ENCODE results near the gene SKIC8.

Gene SKIC8

DNA sequence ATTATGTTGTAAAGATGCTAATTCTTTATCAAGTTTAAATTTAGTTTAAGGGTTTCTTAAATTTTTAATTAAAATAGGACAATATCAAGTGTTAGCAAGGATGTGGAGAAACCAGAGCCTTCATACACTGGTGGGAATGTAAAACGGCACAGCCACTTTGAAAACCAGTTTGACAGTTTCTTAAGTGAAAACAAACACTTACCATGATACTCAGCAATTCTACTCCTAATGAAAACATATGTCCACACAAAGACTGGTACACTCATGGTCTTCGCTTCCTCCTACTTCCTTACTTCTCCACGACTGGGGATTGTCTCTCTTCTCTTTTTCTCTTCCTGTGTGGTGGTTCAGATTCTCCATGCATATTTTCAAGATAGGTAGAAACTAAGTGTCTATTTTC is 9.2 kb downstream of the SKIC8 start:
- DNase-seq: no peak

- DNase-seq: no peak
These were observed 14.7 kb downstream of the SKIC8 start for GRCh38 chr15:78284758-78285157.

GRCh38 chr15:78282324-78282723 is 17.1 kb downstream of the SKIC8 start:
- no peak for DNase-seq

DNA sequence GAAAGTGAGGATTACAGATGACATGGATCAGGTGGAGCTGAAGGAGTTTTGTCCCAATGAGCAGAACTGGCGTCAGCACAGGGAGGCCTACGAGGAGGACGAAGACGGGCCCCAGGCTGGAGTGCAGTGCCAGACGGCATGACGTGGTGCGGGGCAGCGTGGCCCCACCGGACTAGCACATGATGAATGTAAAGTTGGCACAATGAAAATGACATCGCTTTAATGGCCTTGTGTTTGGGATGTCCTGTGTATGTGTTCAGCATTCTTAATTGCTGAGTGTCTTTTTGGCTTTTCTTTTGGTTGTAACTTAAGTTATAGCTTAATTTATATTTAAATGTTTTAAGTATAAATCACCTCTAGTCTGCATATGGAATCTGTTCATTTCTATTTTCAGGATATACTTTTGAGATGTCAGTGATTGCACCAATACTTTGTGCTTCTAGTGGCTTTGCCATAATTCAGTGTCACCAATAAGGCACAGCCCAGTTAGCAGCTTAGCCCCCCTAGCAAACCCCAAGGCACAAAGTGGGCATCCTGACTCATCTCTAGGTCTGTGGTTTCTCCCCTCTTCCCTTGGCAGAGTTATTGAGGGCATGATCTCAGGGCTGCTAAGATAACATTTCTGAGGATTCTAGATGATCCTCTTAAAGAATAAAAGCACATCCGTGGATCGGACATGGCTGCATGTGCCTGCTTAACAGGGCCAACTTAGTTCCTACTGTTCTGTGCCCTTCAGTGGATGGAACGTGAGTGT is 18.9 kb downstream of the SKIC8 start:
- no peak for DNase-seq

- no peak for DNase-seq
These were observed 23.1 kb downstream of the SKIC8 start for GRCh38 chr15:78276064-78276943.

GRCh38 chr15:78274994-78275393 is 24.4 kb downstream of the SKIC8 start:
- DNase-seq: no peak

- no peak for DNase-seq
These were observed 26.6 kb downstream of the SKIC8 start for GRCh38 chr15:78272776-78273175.

DNA sequence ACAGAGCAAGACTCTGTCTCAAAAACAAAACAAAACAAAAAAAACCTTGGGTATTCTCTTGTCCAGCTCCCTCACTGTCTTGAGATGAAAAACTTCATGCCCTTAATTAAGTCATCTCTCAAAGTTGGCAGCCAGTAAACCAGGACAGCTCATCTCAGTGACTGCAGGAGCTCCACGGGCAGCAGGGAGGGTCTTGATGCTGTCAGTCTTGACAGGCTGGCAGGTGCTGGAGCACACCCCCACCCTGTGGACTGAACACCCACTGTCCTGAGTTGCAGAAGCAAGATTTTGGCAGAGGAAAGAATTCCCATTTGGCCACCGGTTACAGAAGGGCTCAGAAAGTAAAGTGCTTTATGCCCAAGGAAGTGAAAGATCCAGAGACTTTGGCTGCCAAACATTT is 27.1 kb downstream of the SKIC8 start:
- no peak for DNase-seq

- DNase-seq: no peak
These were observed 32.6 kb downstream of the SKIC8 start for GRCh38 chr15:78266806-78267205.

DNA sequence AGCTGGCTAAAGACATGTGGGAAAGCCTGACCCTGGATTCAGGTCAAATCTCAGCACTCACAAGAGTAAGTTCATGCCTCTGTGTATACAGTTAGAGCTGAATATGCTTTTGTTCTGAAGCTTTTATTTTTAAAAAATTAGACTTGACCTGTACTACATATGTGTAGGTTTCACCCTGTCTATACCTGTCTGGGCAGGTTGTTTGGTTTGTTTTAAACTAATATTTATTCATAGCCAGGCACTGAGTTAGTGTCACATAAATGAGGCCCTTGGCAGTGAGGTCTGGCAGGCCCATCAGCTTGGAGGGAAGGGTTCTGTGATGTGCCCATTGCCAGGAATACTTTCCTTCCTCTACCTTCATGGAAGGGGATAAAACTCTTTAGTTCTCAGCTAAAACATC is 33.2 kb downstream of the SKIC8 start:
- no peak for DNase-seq

DNA sequence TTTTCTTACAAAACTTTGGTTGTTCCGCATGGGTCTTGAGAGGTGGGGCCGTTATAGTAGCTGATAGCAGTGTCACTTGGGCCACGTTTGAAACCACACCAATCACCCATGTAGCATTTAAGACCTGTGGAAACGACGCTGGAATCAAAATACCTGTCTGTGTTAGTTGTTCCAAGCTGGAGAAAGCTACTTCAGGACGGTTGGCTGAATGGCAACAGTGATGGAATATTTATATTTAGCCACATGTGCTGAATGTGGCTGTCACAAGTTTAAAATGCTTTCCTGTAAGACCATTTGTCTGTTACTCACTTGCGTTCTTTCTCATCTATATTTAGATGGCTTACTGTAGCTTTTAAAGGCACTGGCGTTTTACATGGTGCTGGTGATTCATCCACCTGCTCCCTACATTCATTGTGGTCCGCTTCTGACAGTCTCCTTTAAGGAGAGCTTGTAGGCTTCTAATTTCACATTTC is 33.6 kb downstream of the SKIC8 start:
- no peak for DNase-seq

- no peak for DNase-seq
These were observed 34.3 kb downstream of the SKIC8 start for GRCh38 chr15:78265137-78265460.

DNA sequence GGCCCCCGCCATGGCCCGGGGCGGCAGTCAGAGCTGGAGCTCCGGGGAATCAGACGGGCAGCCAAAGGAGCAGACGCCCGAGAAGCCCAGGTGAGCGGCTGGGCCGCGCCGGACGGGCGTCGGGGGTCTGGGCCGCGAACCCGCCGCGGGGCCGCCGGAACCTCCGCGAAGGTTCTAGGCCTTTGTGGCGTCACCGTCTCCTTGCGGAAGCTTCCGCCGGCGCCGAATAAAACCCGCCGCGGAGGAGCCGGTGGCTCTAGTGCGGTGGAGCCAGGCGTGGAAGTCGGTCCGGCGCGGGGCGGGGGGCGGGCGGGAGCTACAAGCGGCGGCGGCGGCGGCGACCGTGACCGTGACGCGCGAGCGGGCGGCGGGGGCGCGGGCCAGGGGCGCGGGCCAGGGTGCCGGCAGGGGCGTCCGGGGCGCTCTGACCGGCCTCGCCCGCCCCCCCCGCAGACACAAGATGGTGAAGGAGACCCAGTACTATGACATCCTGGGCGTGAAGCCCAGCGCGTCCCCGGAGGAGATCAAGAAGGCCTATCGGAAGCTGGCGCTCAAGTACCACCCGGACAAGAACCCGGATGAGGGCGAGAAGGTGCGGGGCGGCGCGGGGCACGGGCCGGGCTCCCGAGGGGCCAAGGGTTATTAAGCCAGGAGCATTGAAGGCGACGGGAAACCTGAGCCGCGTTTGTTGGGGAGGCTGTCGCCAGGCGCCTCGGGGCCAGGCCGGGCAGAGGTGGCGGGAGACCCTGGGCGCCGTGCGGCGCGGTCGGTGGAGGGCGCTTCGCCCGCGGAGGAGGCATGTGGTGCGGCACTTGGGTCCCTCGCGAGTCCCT is 34.9 kb downstream of the SKIC8 start, which contains the start of gene DNAJA4:
Gene DNAJA4 (plus strand): TSS at position 259 of the 833 bp plus-strand sequence. CDS start 202 bp downstream, at position 461.
- DNase-seq: no peak

- no peak for DNase-seq
These were observed 35.5 kb downstream of the SKIC8 start for GRCh38 chr15:78263907-78264303.

DNA sequence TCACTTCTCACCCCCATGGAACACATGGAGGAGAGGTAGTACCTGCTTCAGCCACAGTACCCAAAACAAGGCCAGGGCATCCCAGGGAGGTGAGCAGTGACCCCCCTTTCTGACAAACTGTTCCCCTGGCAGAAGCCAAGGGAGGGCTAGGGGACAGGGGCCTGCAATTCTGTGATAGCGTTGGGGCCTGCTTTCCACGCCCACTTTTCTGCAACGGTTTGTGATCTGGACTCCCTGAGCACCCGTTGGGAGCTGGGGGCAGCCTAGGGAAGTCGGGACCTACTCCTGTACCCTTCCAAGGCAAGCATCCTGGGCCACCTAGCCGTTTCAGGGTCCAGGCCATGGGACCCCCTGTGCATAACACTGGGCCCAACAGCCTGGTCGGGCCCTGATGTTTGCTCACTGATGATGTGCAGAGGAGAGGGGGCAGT is 36.0 kb downstream of the SKIC8 start:
- DNase-seq: no peak

- DNase-seq: no peak
These were observed 38.3 kb downstream of the SKIC8 start for GRCh38 chr15:78261062-78261461.

DNA sequence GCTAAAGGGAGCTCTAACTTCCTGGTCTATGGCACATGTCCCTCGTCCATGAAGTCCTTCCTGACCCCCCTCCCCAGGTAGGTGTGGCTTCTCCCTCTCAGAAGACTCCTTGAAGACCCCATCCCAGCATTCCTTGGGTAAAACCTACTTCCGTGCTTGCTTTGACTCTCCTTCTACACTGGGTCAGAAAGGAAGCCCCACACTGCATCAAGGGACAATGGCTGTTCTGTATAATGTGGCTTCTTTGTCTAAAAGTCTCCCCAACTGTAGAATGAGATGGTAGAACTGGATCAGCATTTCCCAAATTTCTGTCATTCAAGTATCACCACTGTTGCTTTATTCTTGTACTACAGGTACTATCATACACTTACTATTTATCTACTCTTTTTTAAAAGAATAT is 38.9 kb downstream of the SKIC8 start:
- DNase-seq: no peak

- no peak for DNase-seq
These were observed 40.2 kb downstream of the SKIC8 start for GRCh38 chr15:78259232-78259631.

- DNase-seq: no peak
These were observed 41.7 kb downstream of the SKIC8 start for GRCh38 chr15:78257681-78258080.

DNA sequence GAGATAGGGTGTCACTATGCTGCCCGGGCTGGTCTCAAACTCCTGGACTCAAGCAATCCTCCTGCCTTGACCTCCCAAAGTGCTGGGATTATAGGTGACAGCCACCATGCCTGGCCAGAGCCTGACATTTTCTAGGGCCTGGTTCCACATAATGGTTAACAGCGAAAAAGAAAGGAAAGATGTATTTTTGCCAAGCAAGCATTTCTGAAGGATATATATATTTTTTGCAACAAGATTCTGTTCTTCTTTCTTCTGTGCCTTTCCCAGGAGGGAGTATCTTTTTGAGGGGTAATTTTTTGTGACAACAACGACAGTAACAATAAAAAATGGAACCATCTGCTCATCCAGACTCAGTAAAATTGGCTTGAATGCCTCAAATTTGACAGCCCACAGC is 43.4 kb downstream of the SKIC8 start:
- no peak for DNase-seq

DNA sequence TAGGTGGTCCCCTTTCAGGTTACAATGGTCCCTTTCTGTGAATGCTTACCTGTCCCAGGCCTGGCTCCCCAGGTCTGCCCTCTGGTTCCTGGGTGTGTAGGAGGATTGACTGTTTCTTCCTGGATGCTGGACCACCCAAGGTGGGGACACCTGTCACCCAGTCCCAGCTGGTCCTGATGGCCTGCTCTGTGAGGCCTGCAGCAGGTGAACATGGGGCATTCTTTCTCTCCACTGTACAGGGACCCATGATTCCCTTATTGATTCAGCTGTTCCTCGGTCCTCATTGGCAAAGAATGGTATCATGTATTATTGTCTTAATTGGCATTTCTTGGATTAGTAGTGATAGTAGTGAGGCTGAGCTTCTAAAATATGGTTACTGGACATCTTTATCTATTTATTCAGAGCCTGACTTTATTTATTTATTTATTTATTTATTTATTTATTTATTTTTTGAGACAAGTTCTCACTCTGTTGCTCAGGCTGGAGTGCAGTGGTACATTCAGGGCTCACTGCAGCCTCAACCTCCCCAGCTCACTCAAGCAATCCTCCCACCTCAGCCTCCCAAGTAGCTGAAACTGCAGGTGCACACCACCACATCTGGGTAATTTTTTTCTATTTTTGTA is 43.9 kb downstream of the SKIC8 start:
- DNase-seq: no peak

DNA sequence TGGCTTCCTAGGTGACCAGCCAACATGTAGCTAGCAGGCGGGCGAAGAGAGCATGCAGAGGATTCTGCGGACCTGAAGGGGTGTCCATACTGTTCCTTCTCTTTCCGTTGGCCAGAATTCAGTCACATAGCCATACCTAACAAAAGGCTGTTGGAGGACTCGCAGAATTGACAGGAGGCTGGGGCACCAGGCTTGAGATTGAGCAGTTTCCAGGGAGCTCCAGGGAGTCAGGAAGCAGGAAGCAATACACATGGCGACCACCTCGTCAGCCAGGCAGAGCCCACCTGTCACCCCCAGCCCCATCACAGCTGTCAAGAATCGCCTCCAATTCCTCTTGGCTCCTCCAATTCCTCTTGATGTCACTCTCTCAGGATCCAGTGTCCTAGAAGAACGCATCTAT is 48.3 kb downstream of the SKIC8 start:
- no peak for DNase-seq

DNA sequence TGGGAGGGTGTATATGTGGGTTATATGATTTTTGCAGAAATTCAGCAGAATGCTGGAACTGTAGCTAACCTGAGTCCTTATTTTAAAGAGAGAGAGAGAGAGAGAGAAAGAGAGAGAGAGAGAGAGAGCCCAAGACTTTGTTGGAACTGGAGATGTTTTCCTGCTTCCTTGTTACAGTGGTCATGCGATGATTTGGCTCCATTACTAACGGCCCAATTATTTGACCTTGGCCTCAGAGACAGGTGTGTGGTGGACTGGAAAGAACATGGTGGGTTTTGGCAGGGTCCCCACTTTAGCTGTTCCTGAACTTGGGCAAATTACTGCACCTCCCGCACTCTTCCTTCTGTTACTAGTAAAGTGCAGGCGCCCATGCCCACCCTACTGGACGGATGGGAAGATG is 50.3 kb downstream of the SKIC8 start:
- DNase-seq: no peak
